Suprapubic skin (tissue), 4 donors: Measurements from ENCODE around the gene SRSF7. TPM values are rescaled to one million over a fixed set of nuclear protein-coding genes. Genes with fewer than 3 reads are reported as not detected.
"Not testable (repeated sequence)": the region's sequence is repeated elsewhere in the genome, so short reads cannot be mapped to it uniquely, and the experiment has no call there.

Source experiments
- DNase-seq, 2 donors: peaks; one replicate each; pipeline ENCODE4 v3.0.0-alpha.2; 2019; ENCODE audit warnings: low spot score in 2 of 2
- H3K27ac ChIP-seq: fragments of 200-600 bp; sonication (generic); one replicate; pipeline ENCODE4 v1.5.1; 2019
- H3K27me3 ChIP-seq: fragments of 200-600 bp; sonication (generic); one replicate; pipeline ENCODE4 v1.5.1; 2019
- H3K36me3 ChIP-seq: fragments of 200-600 bp; sonication (generic); one replicate; pipeline ENCODE4 v1.5.1; 2019
- H3K4me1 ChIP-seq: fragments of 200-600 bp; sonication (generic); one replicate; pipeline ENCODE4 v1.5.1; 2019
- H3K4me3 ChIP-seq: fragments of 200-600 bp; sonication (generic); one replicate; pipeline ENCODE4 v1.5.1; 2019; ENCODE audit warnings: mild to moderate bottlenecking
- H3K9me3 ChIP-seq: fragments of 200-600 bp; sonication (generic); one replicate; pipeline ENCODE4 v1.5.1; 2019
- CTCF ChIP-seq, 2 donors: fragments of 200-600 bp in 1 of 2; fragments of 450-650 bp in 1 of 2; sonication (generic) in 1 of 2; IDR thresholded peaks; one replicate each; pipeline ENCODE4 v1.5.1; 2016 to 2019; ENCODE audit warnings: antibody characterized with exemption in 2 of 2, mild to moderate bottlenecking in 1 of 2, moderate library complexity in 1 of 2
- EP300 ChIP-seq: sonication (generic); formaldehyde crosslinking; IDR thresholded peaks from one replicate; pipeline ENCODE4 v1.6.1; 2017; ENCODE audit warnings: antibody characterized with exemption
- POLR2A ChIP-seq, 2 donors: fragments of 450-650 bp; IDR thresholded peaks; one replicate each; pipeline ENCODE4 v1.6.1; 2017; ENCODE audit warnings: antibody characterized with exemption in 2 of 2, mild to moderate bottlenecking in 2 of 2, moderate library complexity in 2 of 2
- POLR2AphosphoS5 ChIP-seq, 3 donors: sonication (generic); formaldehyde crosslinking; IDR thresholded peaks; one replicate each; pipeline ENCODE4 v1.6.1; 2017; ENCODE audit warnings: antibody characterized with exemption in 3 of 3
- WGBS: methylation state at CpG from one replicate; pipeline ENCODE4 v1.1.5; 2018; 5-methylcytosine and 5-hydroxymethylcytosine counted together
- total RNA-seq, 4 donors: library from RNA; depleted of rRNA; stranded (reverse); fragments of >200 nt; gene quantifications; one replicate each; pipeline ENCODE4 v1.1.0, GENCODE V29; 2016

SRSF7 gene
- total RNA-seq, 4 donors from 2014 or later, result 90.4 to 144 (median 94.2) TPM

GRCh38 chr2:38712871-38713270 lies 38.3 kb downstream of the SRSF7 start:
- H3K9me3 ChIP-seq, result no peaks in the 10 kb centered on the region
- no peaks in the 10 kb centered on the region for H3K27me3 ChIP-seq
- H3K4me3 ChIP-seq, result no peak overlapping the region
- WGBS, result 88% methylated on average over 4 of the region's 4 CpGs
- no peaks in the 10 kb centered on the region for H3K4me1 ChIP-seq
- no peak for TF ChIP-seq CTCF (IDR thresholded peaks at IDR 0.05)
- TF ChIP-seq EP300, result no peak
- no peak for TF ChIP-seq POLR2A (IDR thresholded peaks at IDR 0.05)
- no peak for TF ChIP-seq POLR2AphosphoS5 (IDR thresholded peaks at IDR 0.05)
- DNase-seq, result no peak
- no peaks in the 10 kb centered on the region for H3K36me3 ChIP-seq
- H3K27ac ChIP-seq, result no peak overlapping the region

GRCh38 chr2:38712413-38712812 lies 38.7 kb downstream of the SRSF7 start:
- Histone ChIP-seq H3K27me3 (no peaks in the 10 kb centered on the region), H3K27ac (no peak overlapping the region)
- no peak for DNase-seq

GRCh38 chr2:38711558-38711957 lies 39.6 kb downstream of the SRSF7 start:
- H3K36me3 ChIP-seq, result no peaks in the 10 kb centered on the region
- DNase-seq, result no peak

More at GRCh38 chr2:38712413-38712812, 38.7 kb downstream of the SRSF7 start:
- Histone ChIP-seq H3K9me3 (no peaks in the 10 kb centered on the region), H3K36me3 (no peaks in the 10 kb centered on the region), H3K4me1 (no peaks in the 10 kb centered on the region), H3K4me3 (no peak overlapping the region)
- TF ChIP-seq POLR2AphosphoS5 (IDR thresholded peaks at IDR 0.05), result no peak
- no peak for TF ChIP-seq POLR2A (IDR thresholded peaks at IDR 0.05)
- 93% methylated on average over 7 of the region's 7 CpGs for WGBS

GRCh38 chr2:38709567-38710194 lies 41.5 kb downstream of the SRSF7 start:
- Histone ChIP-seq H3K27me3 (no peaks in the 10 kb centered on the region), H3K36me3 (no peaks in the 10 kb centered on the region), H3K4me3 (no peak overlapping the region), H3K4me1 (no peaks in the 10 kb centered on the region), H3K27ac (no peak overlapping the region), H3K9me3 (no peaks in the 10 kb centered on the region)
- DNase-seq, result no peak
- no peak for TF ChIP-seq EP300
- TF ChIP-seq CTCF (IDR thresholded peaks at IDR 0.05), result no peak
- TF ChIP-seq POLR2AphosphoS5 (IDR thresholded peaks at IDR 0.05), result no peak
- TF ChIP-seq POLR2A (IDR thresholded peaks at IDR 0.05), result no peak
- WGBS, result 60% methylated on average over 5 of the region's 5 CpGs

More at GRCh38 chr2:38711558-38711957, 39.6 kb downstream of the SRSF7 start:
- TF ChIP-seq POLR2AphosphoS5 (IDR thresholded peaks at IDR 0.05) (no peak), CTCF (IDR thresholded peaks at IDR 0.05) (no peak), EP300 (no peak), POLR2A (IDR thresholded peaks at IDR 0.05) (no peak)
- Histone ChIP-seq H3K27me3 (no peaks in the 10 kb centered on the region), H3K9me3 (no peaks in the 10 kb centered on the region), H3K4me3 (no peak overlapping the region), H3K27ac (no peak overlapping the region), H3K4me1 (no peaks in the 10 kb centered on the region)

- no peak overlapping the region for H3K27ac ChIP-seq
Observed at GRCh38 chr2:38708900-38709566, 42.1 kb downstream of the SRSF7 start.

GRCh38 chr2:38708491-38708890 lies 42.7 kb downstream of the SRSF7 start:
- not testable (repeated sequence) for H3K4me1 ChIP-seq, H3K9me3 ChIP-seq, H3K27me3 ChIP-seq, H3K27ac ChIP-seq, DNase-seq, H3K36me3 ChIP-seq, H3K4me3 ChIP-seq
- 78% methylated on average over 9 of the region's 9 CpGs for WGBS

More at GRCh38 chr2:38708900-38709566, 42.1 kb downstream of the SRSF7 start:
- Histone ChIP-seq H3K4me3 (no peak overlapping the region), H3K27me3 (no peaks in the 10 kb centered on the region), H3K9me3 (no peaks in the 10 kb centered on the region), H3K36me3 (no peaks in the 10 kb centered on the region), H3K4me1 (no peaks in the 10 kb centered on the region)
- no peak for TF ChIP-seq CTCF (IDR thresholded peaks at IDR 0.05)
- no peak for TF ChIP-seq EP300
- no peak for TF ChIP-seq POLR2A (IDR thresholded peaks at IDR 0.05)
- no peak for TF ChIP-seq POLR2AphosphoS5 (IDR thresholded peaks at IDR 0.05)
- DNase-seq, result no peak
- WGBS, result 83% methylated on average over 12 of the region's 12 CpGs
